Trophoblast cell (in vitro differentiated cells and primary cell): Measurements from ENCODE around the gene TXK.

ENCODE experiments used
- DNase-seq, 2 donors: peaks; one replicate each; pipeline ENCODE4 v3.0.0-alpha.2; 2016
- H2AFZ ChIP-seq: 2 replicates; pipeline ENCODE4 v1.6.1; 2013; ENCODE audit warnings: low read length, moderate library complexity, mild to moderate bottlenecking; ENCODE audit not compliant: insufficient read depth, poor library complexity
- H2AK5ac ChIP-seq: 2 replicates; pipeline ENCODE4 v1.6.1; 2013; ENCODE audit warnings: mild to moderate bottlenecking, low read length
- H2BK120ac ChIP-seq: 2 replicates; pipeline ENCODE4 v1.6.1; 2013; ENCODE audit warnings: low read length, mild to moderate bottlenecking, moderate library complexity; ENCODE audit not compliant: insufficient read depth, poor library complexity
- H2BK12ac ChIP-seq: 2 replicates; pipeline ENCODE4 v1.6.1; 2013; ENCODE audit warnings: mild to moderate bottlenecking, low read length, moderate library complexity
- H2BK5ac ChIP-seq: 2 replicates; pipeline ENCODE4 v1.6.1; 2013; ENCODE audit warnings: low read length, low read depth, moderate library complexity, mild to moderate bottlenecking; ENCODE audit not compliant: poor library complexity
- H3K14ac ChIP-seq: 2 replicates; pipeline ENCODE4 v1.6.1; 2013; ENCODE audit warnings: mild to moderate bottlenecking, low read length
- H3K18ac ChIP-seq: 2 replicates; pipeline ENCODE4 v1.6.1; 2013; ENCODE audit warnings: mild to moderate bottlenecking, low read length
- H3K23ac ChIP-seq: 2 replicates; pipeline ENCODE4 v1.6.1; 2013; ENCODE audit warnings: low read length
- H3K27ac ChIP-seq: 2 replicates; pipeline ENCODE4 v1.5.1; 2013; ENCODE audit warnings: low read depth, mild to moderate bottlenecking, inconsistent platforms, low read length, moderate library complexity
- H3K27me3 ChIP-seq: 2 replicates; pipeline ENCODE4 v1.6.1; 2013; ENCODE audit warnings: inconsistent platforms, mild to moderate bottlenecking, low read length, moderate library complexity; ENCODE audit not compliant: insufficient read depth
- H3K36me3 ChIP-seq, 2 experiments: 1 replicate in 1 of 2; 2 replicates in 1 of 2; pipeline ENCODE4 v1.6.1; 2013; ENCODE audit warnings: low read length in 2 of 2, mild to moderate bottlenecking in 2 of 2, moderate library complexity in 1 of 2; ENCODE audit not compliant: insufficient read depth in 2 of 2, control insufficient read depth in 1 of 2
- H3K4ac ChIP-seq: 2 replicates; pipeline ENCODE4 v1.6.1; 2013; ENCODE audit warnings: low read depth, mild to moderate bottlenecking, low read length, moderate library complexity
- H3K4me1 ChIP-seq, 2 experiments: 1 replicate in 1 of 2; 2 replicates in 1 of 2; pipeline ENCODE4 v1.6.1; 2013; ENCODE audit warnings: low read length in 2 of 2, mild to moderate bottlenecking in 2 of 2, moderate library complexity in 1 of 2; ENCODE audit not compliant: insufficient read depth in 2 of 2, control insufficient read depth in 1 of 2
- H3K4me2 ChIP-seq: 2 replicates; pipeline ENCODE4 v1.6.1; 2013; ENCODE audit warnings: inconsistent platforms, mild to moderate bottlenecking, low read length, moderate library complexity
- H3K4me3 ChIP-seq: 2 replicates; pipeline ENCODE4 v1.5.1; 2013; ENCODE audit warnings: mild to moderate bottlenecking, low read depth, low read length, inconsistent platforms
- H3K79me1 ChIP-seq: one replicate; pipeline ENCODE4 v1.6.1; 2013; ENCODE audit warnings: low read length
- H3K79me2 ChIP-seq: 2 replicates; pipeline ENCODE4 v1.6.1; 2013; ENCODE audit warnings: low read length, mild to moderate bottlenecking; ENCODE audit not compliant: control insufficient read depth, insufficient read depth, poor library complexity
- H3K9ac ChIP-seq: 2 replicates; pipeline ENCODE4 v1.6.1; 2013; ENCODE audit warnings: mild to moderate bottlenecking, low read length
- H3K9me3 ChIP-seq: 2 replicates; pipeline ENCODE4 v1.6.1; 2013; ENCODE audit warnings: low read depth, mild to moderate bottlenecking, control low read depth, inconsistent platforms, low read length; ENCODE audit not compliant: insufficient read depth
- H4K12ac ChIP-seq: 2 replicates; pipeline ENCODE4 v1.6.1; 2013; ENCODE audit warnings: low read depth, mild to moderate bottlenecking, low read length, moderate library complexity
- H4K8ac ChIP-seq: 2 replicates; pipeline ENCODE4 v1.6.1; 2013; ENCODE audit warnings: low read depth, mild to moderate bottlenecking, low read length, moderate library complexity
- H4K91ac ChIP-seq: one replicate; pipeline ENCODE4 v1.6.1; 2013; ENCODE audit warnings: low read depth, mild to moderate bottlenecking, low read length, moderate library complexity
- WGBS: extraction: QIAGEN DNeasy Blood & Tissue Kit; methylation state at CpG from one replicate; pipeline ENCODE4 v1.1.7; 2013; ENCODE audit warnings: missing lambda C conversion rate; ENCODE audit not compliant: insufficient read length, insufficient coverage; ENCODE audit errors: extremely low coverage; 5-methylcytosine and 5-hydroxymethylcytosine counted together

Gene TXK

GRCh38 chr4:48120132-48120531, 13.9 kb downstream of the TXK start:
- Histone ChIP-seq H3K23ac (no peak overlapping the region), H3K14ac (no peak overlapping the region), H4K91ac (no peak overlapping the region), H3K36me3 (no peaks in the 10 kb centered on the region), H4K8ac (no peak overlapping the region), H3K9me3 (no peaks in the 10 kb centered on the region), H3K79me2 (no peaks in the 10 kb centered on the region), H2BK120ac (no peak overlapping the region), H2BK12ac (no peak overlapping the region), H3K4ac (no peak overlapping the region), H3K79me1 (no peaks in the 10 kb centered on the region), H2AFZ (no peak overlapping the region), H3K27ac (no peak overlapping the region), H3K27me3 (no peaks in the 10 kb centered on the region), H3K4me1 (peaks cover 3% of the 10 kb centered on the region in 2 experiments), H3K4me3 (no peak overlapping the region), H3K4me2 (no peak overlapping the region), H4K12ac (no peak overlapping the region), H2BK5ac (no peak overlapping the region), H3K18ac (no peak overlapping the region), H3K9ac (no peak overlapping the region), H2AK5ac (no peak overlapping the region)
- no peak for DNase-seq
- WGBS = no CpG with 5 or more reads among the region's 13 CpGs

- H3K4ac ChIP-seq = no peak overlapping the region
- H3K14ac ChIP-seq = no peak overlapping the region
- H3K79me2 ChIP-seq = no peaks in the 10 kb centered on the region
- H3K4me2 ChIP-seq = no peak overlapping the region
- H3K27me3 ChIP-seq = no peaks in the 10 kb centered on the region
- DNase-seq = no peak
- no peak overlapping the region for H3K23ac ChIP-seq
- no peaks in the 10 kb centered on the region for H3K9me3 ChIP-seq
- H2AFZ ChIP-seq = no peak overlapping the region
- no peak overlapping the region for H3K27ac ChIP-seq
- H4K12ac ChIP-seq = no peak overlapping the region
- no peak overlapping the region for H3K18ac ChIP-seq
- no peak overlapping the region for H3K4me3 ChIP-seq
- no peaks in the 10 kb centered on the region for H3K36me3 ChIP-seq
- no peak overlapping the region for H2BK5ac ChIP-seq
- H3K4me1 ChIP-seq = peaks cover 3% of the 10 kb centered on the region in 2 experiments
- no peak overlapping the region for H2BK120ac ChIP-seq
- H3K79me1 ChIP-seq = no peaks in the 10 kb centered on the region
- H2BK12ac ChIP-seq = no peak overlapping the region
- H4K91ac ChIP-seq = no peak overlapping the region
- H3K9ac ChIP-seq = no peak overlapping the region
- no peak overlapping the region for H2AK5ac ChIP-seq
- no peak overlapping the region for H4K8ac ChIP-seq
Measured at GRCh38 chr4:48119646-48120045, 14.4 kb downstream of the TXK start.

- no peaks in the 10 kb centered on the region for H3K27me3 ChIP-seq
- H4K8ac ChIP-seq = no peak overlapping the region
- no peaks in the 10 kb centered on the region for H3K9me3 ChIP-seq
- H3K4me2 ChIP-seq = no peak overlapping the region
- no peak overlapping the region for H3K9ac ChIP-seq
- H3K27ac ChIP-seq = no peak overlapping the region
- no peak overlapping the region for H2AK5ac ChIP-seq
- H3K18ac ChIP-seq = no peak overlapping the region
- no peaks in the 10 kb centered on the region for H3K79me2 ChIP-seq
- no peak overlapping the region for H3K14ac ChIP-seq
- H2AFZ ChIP-seq = no peak overlapping the region
- H3K4me1 ChIP-seq = peaks cover 3 to 8% of the 10 kb centered on the region in 2 experiments
- no peaks in the 10 kb centered on the region for H3K79me1 ChIP-seq
- H2BK5ac ChIP-seq = no peak overlapping the region
- H2BK120ac ChIP-seq = no peak overlapping the region
- H4K91ac ChIP-seq = no peak overlapping the region
- DNase-seq = no peak
- no peak overlapping the region for H2BK12ac ChIP-seq
- H3K4ac ChIP-seq = no peak overlapping the region
- no peak overlapping the region for H3K23ac ChIP-seq
- WGBS = no CpG with 5 or more reads among the region's 2 CpGs
- H3K36me3 ChIP-seq = no peaks in the 10 kb centered on the region
- no peak overlapping the region for H3K4me3 ChIP-seq
- no peak overlapping the region for H4K12ac ChIP-seq
Measured at GRCh38 chr4:48118081-48118480, 16.0 kb downstream of the TXK start.

- Histone ChIP-seq H3K27me3 (no peaks in the 10 kb centered on the region), H2AK5ac (no peak overlapping the region), H2BK120ac (no peak overlapping the region), H3K9ac (no peak overlapping the region), H2BK12ac (no peak overlapping the region), H3K4me1 (peaks cover 3 to 8% of the 10 kb centered on the region in 2 experiments), H3K4ac (no peak overlapping the region), H3K36me3 (no peaks in the 10 kb centered on the region), H3K9me3 (no peaks in the 10 kb centered on the region), H4K12ac (no peak overlapping the region), H3K79me1 (no peaks in the 10 kb centered on the region), H4K91ac (no peak overlapping the region), H3K79me2 (no peaks in the 10 kb centered on the region), H3K4me2 (no peak overlapping the region), H3K18ac (no peak overlapping the region), H4K8ac (no peak overlapping the region), H2AFZ (no peak overlapping the region), H3K14ac (no peak overlapping the region), H3K27ac (no peak overlapping the region), H2BK5ac (no peak overlapping the region), H3K23ac (no peak overlapping the region), H3K4me3 (no peak overlapping the region)
- DNase-seq = no peak
- WGBS = no CpG with 5 or more reads among the region's 3 CpGs
Measured at GRCh38 chr4:48116582-48116981, 17.5 kb downstream of the TXK start.
